Heart right ventricle (tissue), 16 donors: ENCODE results near the gene PTEN. TPM values are rescaled to one million over a fixed set of nuclear protein-coding genes. Genes with fewer than 3 reads are reported as not detected.

Experiments
- ATAC-seq, 8 donors: fragments of 200-7000 bp; cut with Tn5 transposase; one replicate each; pipeline ENCODE4 v1.9.1; 2020; ENCODE audit warnings: mild to moderate bottlenecking in 8 of 8, moderate library complexity in 8 of 8, moderate number of reproducible peaks in 1 of 8
- DNase-seq, 2 donors: peaks; one replicate each; pipeline ENCODE4 v3.0.0-alpha.2; 2020
- H3K27ac ChIP-seq, 10 donors: fragments of 200-600 bp; sonication (generic) in 2 of 10; one replicate each; pipeline versions ENCODE4 v1.5.0 to v1.8.0; 2020 to 2022; ENCODE audit warnings: mild to moderate bottlenecking in 3 of 10
- H3K27me3 ChIP-seq, 7 donors: fragments of 200-600 bp; one replicate each; pipeline ENCODE4 v1.8.0; 2021 to 2022; ENCODE audit warnings: mild to moderate bottlenecking in 2 of 7
- H3K36me3 ChIP-seq, 9 donors: fragments of 200-600 bp; sonication (generic) in 1 of 9; one replicate each; pipeline versions ENCODE4 v1.5.0 to v1.8.0; 2020 to 2022; ENCODE audit warnings: mild to moderate bottlenecking in 2 of 9
- H3K4me1 ChIP-seq, 9 donors: fragments of 200-600 bp; sonication (generic) in 1 of 9; one replicate each; pipeline versions ENCODE4 v1.5.0 to v1.8.0; 2020 to 2022; ENCODE audit warnings: mild to moderate bottlenecking in 4 of 9
- H3K4me3 ChIP-seq, 10 donors: fragments of 200-600 bp; sonication (generic) in 2 of 10; one replicate each; pipeline versions ENCODE4 v1.5.0 to v1.8.0; 2020 to 2022; ENCODE audit warnings: mild to moderate bottlenecking in 7 of 10, moderate library complexity in 2 of 10
- H3K9me3 ChIP-seq, 11 donors: fragments of 200-600 bp in 10 of 11; sonication (generic) in 2 of 11; one replicate each; pipeline versions ENCODE4 v1.5.0 to v1.8.0; 2013 to 2022; ENCODE audit warnings: mild to moderate bottlenecking in 2 of 11, control low read depth in 1 of 11, moderate library complexity in 1 of 11
- CTCF ChIP-seq, 9 donors: fragments of 200-600 bp; sonication (generic) in 2 of 9; IDR thresholded peaks; one replicate each; pipeline versions ENCODE4 v1.5.0 to v1.8.0; 2021 to 2022; ENCODE audit warnings: antibody characterized with exemption in 9 of 9, mild to moderate bottlenecking in 5 of 9, moderate library complexity in 1 of 9
- WGBS, 2 donors: extraction: QIAGEN DNeasy Blood & Tissue Kit; methylation state at CpG; one replicate each; pipeline ENCODE4 v1.1.7; 2013; ENCODE audit warnings: inconsistent platforms in 1 of 2; 5-methylcytosine and 5-hydroxymethylcytosine counted together
- intact Hi-C, 10 donors: fragments of 100-400 bp; cut with DNase I; formaldehyde crosslinking; loops; one replicate each; pipeline versions ENCODE4 v1.11.1 to v1.14.2; 2022
- polyA plus RNA-seq, 2 donors: library from polyadenylated mRNA; stranded (reverse); fragments of 200-250 nt; gene quantifications; one replicate each; pipeline ENCODE4 v1.2.3, GENCODE V29; 2013
- total RNA-seq, 10 donors: library from RNA; stranded (reverse); fragmentation: NEBNext Ultra II Directional in 3 of 10; extraction: Animal tissue kit (Norgen Biotek cat#: 25700) in 3 of 10; gene quantifications; one replicate each; pipeline versions ENCODE4 v1.2.1 to v1.2.4, GENCODE V29; 2021 to 2023
- donor health status: Arrhythmogenic right ventricular cardiomyopathy.
- donor health status: ischemic (EF 13 %, LVEDD 7.1; RV severe dilation, severe dysfunction).
- donor health status: healthy with polysubstance abuse.
- donor health status: DM: no; HTN: yes; CAD: no.
- donor health status: DM: no; HTN: no; CAD: no.
- donor health status: ischemic (EF 25% LVEDD 6.9; RV normal size, moderate dysfunction).
- donor health status: ischemic (EF 25% LVEDD 5.7; RV mildly dilated, moderate dysfunction).
- donor health status: healthy.
- donor health status: DM: yes; HTN: yes; CAD: no.
- donor health status: Ischemic cardiomyopathy.
- donor health status: ischemic (EF 35%, LVEDD 5.7; RV mildly dilated, moderate dysfunction).
- donor health status: nonischemic (EF 11% LVEDD 7.7; RV severe dilation, severe dysfunction).
- donor health status: DM: yes; HTN: yes; CAD: no.
- donor health status: PGD.
- donor health status: ischemic (EF 29% LVEDD 5.4; RV normal size, mild dysfunction).
- donor health status: nonischemic (EF 23%, LVEDD 6.1; RV moderate dilation, normal function).

Gene PTEN
- total and polyA plus RNA-seq, 12 donors = 21.8 to 89.9 (median 54.9) TPM

- WGBS, 2 donors = 97 to 98% methylated on average over 1 of the region's 1 CpG
These were observed 156.3 kb downstream of the PTEN start for GRCh38 chr10:88019753-88020152.

More at GRCh38 chr10:88019753-88020152, 156.3 kb downstream of the PTEN start:
- no peak for ATAC-seq
- H3K36me3 ChIP-seq = no peaks in the 10 kb centered on the region
- no peaks in the 10 kb centered on the region for H3K4me1 ChIP-seq
- DNase-seq = no peak
- H3K27me3 ChIP-seq = no peaks in the 10 kb centered on the region
- H3K27ac ChIP-seq = no peak overlapping the region
- no peaks in the 10 kb centered on the region for H3K9me3 ChIP-seq
- intact Hi-C loops = no loop called here
- no peak for TF ChIP-seq CTCF (IDR thresholded peaks at IDR 0.05)
- no peak overlapping the region for H3K4me3 ChIP-seq

Other genes starting within 250 kb of the PTEN start
- 10 to 100 TPM in 2 of 10 donors, 1 to 10 TPM in 8; 3.3 to 10.9 (median 7.5) TPM for gene PAPSS2, start 203.7 kb upstream of the PTEN start, total RNA-seq
- gene PAPSS2, start 203.7 kb upstream of the PTEN start, polyA plus RNA-seq = 1 to 10 TPM; 3.7 to 5.5 TPM
- 100 to 1,000 TPM in 5 of 10 donors, 10 to 100 TPM in 5; 90.4 to 147 (median 100) TPM for gene ATAD1, start 45.4 kb upstream of the PTEN start, total RNA-seq
- 10 to 100 TPM; 18.4 to 27.5 TPM for gene ATAD1, start 45.4 kb upstream of the PTEN start, polyA plus RNA-seq
- under 1 TPM; 0.17 to 0.69 (median 0.41) TPM for gene KLLN, start 92 bp upstream of the PTEN start, total RNA-seq
- under 1 TPM; 0.15 to 0.19 TPM for gene KLLN, start 92 bp upstream of the PTEN start, polyA plus RNA-seq